Testis (tissue), 3 donors: ENCODE results near the gene SCNN1B. TPM values are rescaled to one million over a fixed set of nuclear protein-coding genes. Genes with fewer than 3 reads are reported as not detected.

Experiments used
- DNase-seq: peaks from one replicate; pipeline ENCODE4 v3.0.0-alpha.2; 2019
- H3K27ac ChIP-seq, 2 donors: fragments of 200-600 bp; sonication (generic); one replicate each; pipeline ENCODE4 v1.5.1; 2019
- H3K27me3 ChIP-seq: fragments of 200-600 bp; sonication (generic); one replicate; pipeline ENCODE4 v1.5.1; 2019
- H3K36me3 ChIP-seq: fragments of 200-600 bp; sonication (generic); one replicate; pipeline ENCODE4 v1.5.1; 2017; ENCODE audit warnings: low read depth; ENCODE audit errors: missing control alignments
- H3K4me1 ChIP-seq: fragments of 200-600 bp; sonication (generic); one replicate; pipeline ENCODE4 v1.5.1; 2019
- H3K4me3 ChIP-seq, 2 donors: fragments of 200-600 bp; sonication (generic); one replicate each; pipeline ENCODE4 v1.5.1; 2017 to 2019
- H3K9me3 ChIP-seq: fragments of 200-600 bp; sonication (generic); one replicate; pipeline ENCODE4 v1.5.1; 2017
- POLR2A ChIP-seq: fragments of 450-650 bp; IDR thresholded peaks from one replicate; pipeline ENCODE4 v1.6.1; 2017; ENCODE audit warnings: antibody characterized with exemption, mild to moderate bottlenecking, moderate library complexity
- WGBS, 2 donors: methylation state at CpG; one replicate each; pipeline ENCODE4 v1.1.5; 2018; 5-methylcytosine and 5-hydroxymethylcytosine counted together
- intact Hi-C: fragments of 100-400 bp; cut with DNase I; formaldehyde crosslinking; loops from one replicate; pipeline ENCODE4 v1.15.1; 2023; ENCODE audit warnings: low total_unique reads
- polyA plus RNA-seq: library from polyadenylated mRNA; stranded (reverse); fragments of 350-450 nt; fragmentation: Illumina TruSeq; extraction: RNeasy Lipid Tissue Mini Kit (QIAGEN cat#74804); gene quantifications from one replicate; pipeline ENCODE4 v1.2.3, GENCODE V29; 2014; ENCODE audit warnings: low read depth, low replicate concordance; ENCODE audit not compliant: insufficient read depth
- total RNA-seq, 2 donors: library from RNA; depleted of rRNA; stranded (reverse); fragments of >200 nt; gene quantifications; one replicate each; pipeline ENCODE4 v1.2.3, GENCODE V29; 2016
- TF ChIP-seq, protein P1 (sequence below), 3 experiments: fragments of 450-650 bp in 2 of 3; fragments of 200-600 bp in 1 of 3; sonication (generic) in 1 of 3; IDR thresholded peaks; one replicate each; pipeline ENCODE4 v1.5.1; 2016 to 2019; ENCODE audit warnings: antibody characterized with exemption in 3 of 3, mild to moderate bottlenecking in 2 of 3, moderate library complexity in 1 of 3

SCNN1B gene
- total and polyA plus RNA-seq, 3 donors from 2014 or later = 0.31 to 1.1 (median 0.55) TPM

GRCh38 chr16:23268561-23268960 lies 33.5 kb upstream of the SCNN1B start:
- no peaks in the 10 kb centered on the region for H3K27me3 ChIP-seq
- TF ChIP-seq POLR2A = no peak
- TF ChIP-seq, protein P1, sequence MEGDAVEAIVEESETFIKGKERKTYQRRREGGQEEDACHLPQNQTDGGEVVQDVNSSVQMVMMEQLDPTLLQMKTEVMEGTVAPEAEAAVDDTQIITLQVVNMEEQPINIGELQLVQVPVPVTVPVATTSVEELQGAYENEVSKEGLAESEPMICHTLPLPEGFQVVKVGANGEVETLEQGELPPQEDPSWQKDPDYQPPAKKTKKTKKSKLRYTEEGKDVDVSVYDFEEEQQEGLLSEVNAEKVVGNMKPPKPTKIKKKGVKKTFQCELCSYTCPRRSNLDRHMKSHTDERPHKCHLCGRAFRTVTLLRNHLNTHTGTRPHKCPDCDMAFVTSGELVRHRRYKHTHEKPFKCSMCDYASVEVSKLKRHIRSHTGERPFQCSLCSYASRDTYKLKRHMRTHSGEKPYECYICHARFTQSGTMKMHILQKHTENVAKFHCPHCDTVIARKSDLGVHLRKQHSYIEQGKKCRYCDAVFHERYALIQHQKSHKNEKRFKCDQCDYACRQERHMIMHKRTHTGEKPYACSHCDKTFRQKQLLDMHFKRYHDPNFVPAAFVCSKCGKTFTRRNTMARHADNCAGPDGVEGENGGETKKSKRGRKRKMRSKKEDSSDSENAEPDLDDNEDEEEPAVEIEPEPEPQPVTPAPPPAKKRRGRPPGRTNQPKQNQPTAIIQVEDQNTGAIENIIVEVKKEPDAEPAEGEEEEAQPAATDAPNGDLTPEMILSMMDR (IDR thresholded peaks at IDR 0.05) = no peak

DNA sequence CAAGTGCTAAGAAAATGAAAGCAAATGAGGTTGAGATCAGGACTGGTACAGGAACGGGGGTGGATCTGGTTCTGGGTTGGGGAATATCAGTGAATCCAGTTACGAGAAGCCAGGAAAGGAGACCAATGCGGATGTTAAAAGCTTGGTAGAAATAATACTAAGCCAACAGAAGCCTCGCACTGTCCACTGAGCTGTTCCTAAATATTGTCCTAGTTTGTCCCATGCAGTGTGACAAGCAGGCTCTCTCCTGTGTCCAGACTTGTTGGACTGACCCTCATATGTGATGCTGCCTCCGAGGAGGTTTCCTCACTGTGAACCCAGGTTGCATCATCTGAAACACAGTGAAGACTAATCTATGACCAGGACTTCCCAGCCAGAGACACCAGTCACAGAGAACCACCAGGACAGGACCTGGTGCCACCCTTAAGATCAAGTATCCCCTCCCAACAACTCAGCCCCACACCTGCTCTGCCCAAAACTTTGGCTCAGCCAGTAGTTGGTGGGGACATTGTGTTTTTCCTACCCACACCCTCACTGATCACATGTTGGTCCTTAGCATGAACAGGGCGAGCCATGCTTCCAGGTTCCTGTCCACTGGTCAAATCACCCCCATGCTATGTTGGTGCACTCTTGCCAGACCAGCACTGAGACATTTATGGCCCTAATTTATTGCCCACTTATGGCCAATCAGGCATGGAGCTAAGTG lies 32.7 kb upstream of the SCNN1B start:
- 85 to 88% methylated on average over 6 of the region's 6 CpGs for WGBS, 2 donors
- no peaks in the 10 kb centered on the region for H3K4me1 ChIP-seq
- intact Hi-C loops = no loop called here
- no peaks in the 10 kb centered on the region for H3K36me3 ChIP-seq
- no peak overlapping the region for H3K4me3 ChIP-seq
- no peaks in the 10 kb centered on the region for H3K27me3 ChIP-seq
- no peak overlapping the region for H3K27ac ChIP-seq
- TF ChIP-seq, protein P1 (IDR thresholded peaks at IDR 0.05) = no peak
- TF ChIP-seq POLR2A = no peak
- no peak for DNase-seq
- no peaks in the 10 kb centered on the region for H3K9me3 ChIP-seq

More at GRCh38 chr16:23268561-23268960, 33.5 kb upstream of the SCNN1B start:
- Histone ChIP-seq H3K27ac (no peak overlapping the region), H3K4me3 (no peak overlapping the region), H3K36me3 (no peaks in the 10 kb centered on the region), H3K4me1 (no peaks in the 10 kb centered on the region), H3K9me3 (no peaks in the 10 kb centered on the region)
- intact Hi-C loops = no loop called here
- DNase-seq = no peak

DNA sequence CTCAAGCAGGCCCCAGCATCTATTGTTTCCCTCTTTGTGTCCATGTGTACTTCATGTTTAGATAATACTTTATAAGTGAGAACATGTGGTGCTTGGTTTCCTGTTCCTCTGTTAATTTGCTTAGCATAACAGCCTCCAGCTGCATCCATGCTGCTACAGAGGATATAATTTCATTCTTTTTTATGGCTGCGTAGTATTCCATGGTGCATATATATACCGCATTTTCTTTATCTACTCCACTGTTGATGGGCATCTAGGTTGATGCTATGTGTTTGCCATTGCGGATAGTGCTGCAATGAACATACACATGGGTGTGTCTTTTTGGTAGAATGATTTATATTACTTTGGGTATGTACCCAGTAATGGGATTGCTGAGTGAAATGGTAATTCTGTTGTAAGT lies 31.4 kb upstream of the SCNN1B start:
- Histone ChIP-seq H3K27me3 (no peaks in the 10 kb centered on the region), H3K9me3 (no peaks in the 10 kb centered on the region), H3K4me1 (no peaks in the 10 kb centered on the region), H3K27ac (no peak overlapping the region), H3K36me3 (no peaks in the 10 kb centered on the region), H3K4me3 (no peak overlapping the region)
- intact Hi-C loops = no loop called here
- DNase-seq = no peak
- TF ChIP-seq, protein P1 (IDR thresholded peaks at IDR 0.05) = no peak
- TF ChIP-seq POLR2A = no peak
- 94 to 95% methylated on average over 3 of the region's 3 CpGs for WGBS, 2 donors

DNA sequence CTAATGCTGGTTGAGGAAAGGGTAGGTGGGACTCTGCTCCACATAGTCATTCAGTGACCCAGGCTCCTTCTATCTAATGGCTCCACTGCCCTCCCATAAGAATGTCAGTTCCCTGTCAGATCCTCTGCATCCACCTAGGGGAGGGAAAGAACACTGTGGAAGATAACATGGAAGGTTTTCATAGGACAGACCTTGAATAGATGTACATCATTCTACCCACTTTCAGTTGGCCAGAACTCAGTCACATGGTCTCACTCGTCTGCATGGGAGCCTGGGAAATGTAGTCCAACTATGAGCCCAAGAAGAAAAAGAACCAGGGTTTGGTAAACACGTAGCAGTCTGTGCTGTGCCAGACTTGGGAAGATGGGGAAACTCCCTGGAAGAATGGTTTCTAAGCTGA lies 27.1 kb upstream of the SCNN1B start:
- no peak for DNase-seq
- Histone ChIP-seq H3K27ac (no peak overlapping the region), H3K9me3 (no peaks in the 10 kb centered on the region), H3K4me1 (no peaks in the 10 kb centered on the region), H3K27me3 (no peaks in the 10 kb centered on the region), H3K36me3 (no peaks in the 10 kb centered on the region), H3K4me3 (no peak overlapping the region)
- TF ChIP-seq POLR2A = no peak
- TF ChIP-seq, protein P1 (IDR thresholded peaks at IDR 0.05) = no peak
- WGBS, 2 donors = 58 to 63% methylated on average over 2 of the region's 2 CpGs
- intact Hi-C loops = no loop called here

- DNase-seq = no peak
- WGBS, 2 donors = 73 to 76% methylated on average over 4 of the region's 4 CpGs
- TF ChIP-seq, protein P1 (IDR thresholded peaks at IDR 0.05) = no peak
- TF ChIP-seq POLR2A = no peak
- Histone ChIP-seq H3K27ac (no peak overlapping the region), H3K4me3 (no peak overlapping the region), H3K27me3 (no peaks in the 10 kb centered on the region), H3K4me1 (no peaks in the 10 kb centered on the region), H3K9me3 (no peaks in the 10 kb centered on the region), H3K36me3 (no peaks in the 10 kb centered on the region)
- intact Hi-C loops = no loop called here
Measured at GRCh38 chr16:23276821-23277220, 25.3 kb upstream of the SCNN1B start.
